ENCODE measurements around the gene GZMA.

The GZMA gene

DNA sequence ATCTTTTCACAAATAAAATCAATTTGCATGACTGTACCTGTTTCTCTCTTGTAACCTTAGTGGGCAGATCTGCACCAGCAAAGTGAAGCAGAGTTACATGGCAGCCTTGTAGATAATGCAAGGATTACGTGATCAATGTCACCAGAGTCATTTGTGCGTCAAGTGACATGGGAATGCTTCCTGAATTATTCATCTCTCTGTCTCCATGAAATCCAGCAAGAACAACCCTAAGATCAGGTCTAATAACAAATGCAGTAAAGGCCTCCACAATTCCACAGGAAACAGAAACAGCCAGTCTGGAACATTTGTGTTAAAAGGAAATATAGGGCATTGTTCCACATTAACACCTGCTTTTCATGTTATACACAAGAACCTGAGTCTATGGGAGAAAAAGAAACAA lies 7.8 kb downstream of the GZMA start:
- no peak for DNase-seq

DNA sequence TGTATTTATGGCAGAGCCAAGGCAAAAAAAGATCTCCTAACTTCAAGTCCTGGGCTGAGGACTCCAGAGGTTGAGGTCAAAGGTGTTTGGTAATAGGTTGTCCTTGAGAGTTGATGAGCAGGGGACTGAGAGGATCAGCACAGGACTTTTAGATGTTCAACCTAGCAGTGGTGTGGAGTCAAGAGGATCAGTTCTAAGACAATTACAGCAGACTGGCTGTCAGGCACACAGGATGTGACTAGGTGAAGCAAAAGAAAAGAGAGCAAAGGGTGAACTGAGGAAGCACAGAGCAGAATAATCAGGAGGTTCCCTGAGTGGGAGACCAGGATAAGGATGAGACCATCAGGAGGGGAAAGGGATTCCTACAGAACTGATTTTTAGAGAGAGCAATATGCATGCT lies 10.9 kb downstream of the GZMA start:
- no peak for DNase-seq

DNA sequence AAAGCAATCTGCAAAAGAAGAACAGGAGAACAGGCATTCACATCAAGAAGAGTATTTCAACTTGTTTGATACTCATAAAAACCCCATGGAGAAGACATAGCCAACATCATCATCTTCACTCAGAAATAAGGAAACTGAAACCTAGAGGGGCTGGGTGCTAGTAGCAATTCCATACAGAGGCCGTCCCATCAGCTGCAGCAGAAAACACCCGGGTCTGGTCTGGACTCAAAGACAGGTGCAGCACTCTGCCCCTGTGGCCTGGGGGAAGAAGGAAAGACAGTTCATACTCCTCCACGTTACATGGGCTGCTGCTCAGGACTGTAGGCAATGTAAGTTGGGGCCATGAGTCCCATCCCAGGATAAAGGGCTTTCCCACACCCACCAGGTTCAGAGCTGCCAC lies 11.6 kb downstream of the GZMA start:
- DNase-seq: no peak

DNA sequence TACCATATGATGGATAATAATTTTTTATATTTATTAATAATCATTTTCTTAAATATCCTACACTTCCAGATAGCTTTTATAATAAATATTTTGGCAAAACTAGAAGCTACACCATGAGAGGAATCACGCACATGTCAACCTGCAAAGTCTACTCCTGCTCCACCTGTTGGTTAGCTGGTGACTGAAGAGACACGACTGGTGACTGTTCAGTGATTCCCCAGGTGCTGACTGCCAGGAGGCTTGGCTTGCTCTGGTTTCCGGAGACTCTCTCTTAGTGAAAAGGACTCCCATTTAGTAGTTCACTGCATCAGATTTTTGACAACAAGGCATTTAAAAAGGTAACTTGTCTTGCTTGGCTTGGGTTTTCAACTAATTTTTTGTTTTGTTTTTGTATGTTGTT lies 20.9 kb downstream of the GZMA start:
- no peak for DNase-seq

DNA sequence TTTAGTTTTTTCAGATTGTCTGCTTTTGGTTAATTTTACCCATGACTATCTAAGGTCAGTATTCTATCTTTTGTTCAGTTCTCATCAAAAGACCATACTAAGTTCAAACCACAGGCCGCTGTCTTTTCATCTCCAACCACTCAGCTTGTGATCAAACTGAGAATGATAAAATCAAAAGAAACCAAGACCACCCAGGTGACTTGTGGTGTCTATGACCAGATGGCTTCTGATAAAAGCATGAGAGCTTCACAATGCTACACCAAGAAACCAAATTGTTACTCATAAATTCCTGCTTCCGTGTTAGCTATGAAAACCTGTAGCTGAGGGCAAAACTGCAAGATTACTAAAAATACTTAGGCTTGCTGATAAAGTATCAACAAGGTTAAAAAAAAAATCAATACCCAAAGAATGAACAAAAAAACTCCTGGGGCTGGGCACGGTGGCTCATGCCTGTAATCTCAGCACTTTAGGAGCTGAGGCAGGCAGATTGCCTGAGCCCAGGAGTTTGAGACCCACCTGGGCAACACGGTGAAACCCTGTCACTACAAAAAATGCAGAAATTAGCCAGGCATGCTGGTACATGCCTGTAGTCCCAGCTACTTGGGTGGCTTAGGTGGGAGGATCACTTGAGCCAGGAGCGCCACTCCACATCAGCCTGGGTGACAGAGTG lies 31.7 kb downstream of the GZMA start:
- peak; percentile 67 for DNase-seq

DNA sequence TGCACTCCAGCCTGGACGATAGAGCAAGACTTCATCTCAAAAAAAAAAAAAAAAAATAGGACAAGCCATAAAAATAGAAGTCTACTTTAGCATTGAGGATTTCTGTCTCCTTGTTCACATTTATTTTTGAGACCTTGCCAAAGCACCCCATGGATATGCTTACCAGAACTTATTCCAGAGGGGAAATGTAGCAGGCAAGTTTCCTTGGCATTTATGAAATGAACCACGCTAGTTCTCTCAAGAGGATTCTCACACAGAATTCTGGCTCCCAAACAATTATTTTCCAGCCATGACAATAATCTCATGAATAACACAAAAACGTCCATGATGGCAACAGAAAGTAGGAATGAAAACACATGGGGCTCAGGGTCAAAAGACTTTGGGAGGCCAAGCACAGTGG lies 34.1 kb downstream of the GZMA start:
- no peak for DNase-seq

DNA sequence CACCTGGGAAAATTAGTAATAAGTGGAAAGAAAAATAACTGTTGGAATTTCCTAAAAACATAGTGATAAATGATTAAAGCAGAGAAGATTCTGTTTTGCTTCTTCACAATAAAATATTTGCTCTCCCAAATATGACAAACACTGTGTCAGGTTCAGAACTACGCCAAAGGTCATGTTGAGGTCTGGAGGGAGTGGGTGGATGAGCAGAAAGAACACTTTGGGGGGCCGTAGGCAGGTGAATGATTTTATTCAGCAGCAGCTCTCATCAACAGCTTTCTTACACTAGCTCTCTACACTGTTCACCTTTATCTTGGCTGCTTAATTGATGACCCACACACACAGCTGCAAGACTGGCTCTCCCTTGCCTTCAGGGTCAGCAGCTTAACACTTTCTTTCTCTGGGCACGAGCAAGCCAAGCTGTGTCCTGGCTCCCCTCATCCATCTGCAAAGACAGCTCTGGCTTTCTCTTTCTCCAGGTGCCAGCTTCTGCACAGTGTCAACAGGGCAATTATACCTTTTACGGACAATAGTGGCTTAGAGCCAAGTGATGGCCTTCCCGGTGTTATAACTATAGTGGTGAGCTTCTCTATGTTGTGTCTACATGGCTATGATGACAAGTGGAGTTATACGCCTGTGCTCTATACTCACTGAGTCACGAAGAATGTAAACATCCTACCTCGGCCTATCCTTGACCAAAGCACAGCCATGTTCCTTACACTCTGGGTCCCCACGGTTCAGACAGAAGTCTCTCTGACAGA lies 38.6 kb downstream of the GZMA start:
- DNase-seq: no peak

DNA sequence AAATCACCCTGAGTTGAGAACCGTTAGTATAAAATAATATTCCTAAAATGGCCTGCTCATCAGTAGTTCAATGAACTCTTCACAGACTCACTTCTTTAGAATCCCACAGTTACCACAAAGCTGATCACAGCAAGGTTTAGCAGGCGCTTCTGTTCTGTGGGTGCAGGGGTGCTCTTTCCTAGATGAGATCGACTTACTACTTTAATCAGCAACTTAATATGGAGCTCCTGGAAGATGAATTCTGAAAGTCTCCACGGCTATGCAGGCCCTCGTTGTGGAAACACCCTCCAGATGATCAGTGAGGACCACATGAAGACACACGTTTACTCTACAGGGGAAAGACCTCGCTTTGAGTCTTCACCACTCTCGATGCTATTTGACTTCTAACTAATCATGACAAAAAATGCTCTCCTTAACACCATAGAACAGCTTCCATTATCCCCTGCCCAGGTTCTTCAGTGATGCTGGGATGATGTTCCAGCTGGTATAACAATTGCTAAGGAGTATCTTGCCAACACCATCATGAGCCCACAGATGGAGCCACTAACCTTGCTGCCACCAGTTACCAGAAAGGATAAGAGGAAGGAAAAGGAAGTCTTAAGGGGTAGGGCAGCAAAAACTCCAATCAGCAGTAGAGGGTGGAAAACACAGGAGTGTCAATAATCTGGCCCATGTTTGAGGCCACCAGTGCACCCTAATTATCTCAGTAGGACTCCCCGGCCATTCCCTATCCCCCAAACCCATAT lies 39.7 kb downstream of the GZMA start:
- peak; percentile 17 for DNase-seq

DNA sequence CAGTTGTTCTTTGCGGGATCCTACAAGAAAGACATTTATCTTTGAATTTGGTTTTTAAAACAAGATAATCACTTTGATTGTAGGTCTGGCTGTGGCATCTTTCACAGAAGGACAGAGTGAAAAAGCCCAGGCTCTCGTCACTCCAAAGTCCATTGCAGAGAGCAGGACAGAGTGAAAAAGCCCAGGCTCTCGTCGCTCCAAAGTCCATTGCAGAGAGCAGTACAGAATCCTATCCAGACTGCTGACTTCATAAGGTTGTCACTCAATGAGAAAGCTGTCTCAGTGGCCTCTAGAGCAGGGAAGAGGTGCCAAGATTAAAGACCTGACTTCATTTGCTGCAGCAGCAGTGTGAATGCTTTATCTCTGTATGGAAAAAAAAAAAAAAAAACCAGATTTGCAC lies 41.2 kb downstream of the GZMA start:
- no peak for DNase-seq

DNA sequence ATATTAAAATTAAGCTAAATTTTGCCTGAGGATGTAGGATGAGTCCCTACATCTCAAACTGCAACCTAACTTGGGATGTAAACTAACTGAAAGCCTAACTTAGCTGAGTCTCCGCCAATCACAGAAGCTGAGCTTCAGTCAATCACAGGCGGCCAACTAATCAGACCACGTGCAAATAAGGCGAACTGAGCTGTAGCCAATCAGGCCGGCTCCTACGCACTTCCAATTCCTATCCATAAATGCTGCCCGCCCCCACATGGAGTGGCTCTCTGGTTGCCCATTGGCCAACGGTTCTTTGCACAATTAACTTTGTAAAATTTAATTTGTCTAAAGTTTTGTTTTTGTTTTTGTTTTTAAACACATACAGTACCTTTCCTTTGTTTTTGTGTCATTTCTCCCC lies 43.6 kb downstream of the GZMA start:
- no peak for DNase-seq

DNA sequence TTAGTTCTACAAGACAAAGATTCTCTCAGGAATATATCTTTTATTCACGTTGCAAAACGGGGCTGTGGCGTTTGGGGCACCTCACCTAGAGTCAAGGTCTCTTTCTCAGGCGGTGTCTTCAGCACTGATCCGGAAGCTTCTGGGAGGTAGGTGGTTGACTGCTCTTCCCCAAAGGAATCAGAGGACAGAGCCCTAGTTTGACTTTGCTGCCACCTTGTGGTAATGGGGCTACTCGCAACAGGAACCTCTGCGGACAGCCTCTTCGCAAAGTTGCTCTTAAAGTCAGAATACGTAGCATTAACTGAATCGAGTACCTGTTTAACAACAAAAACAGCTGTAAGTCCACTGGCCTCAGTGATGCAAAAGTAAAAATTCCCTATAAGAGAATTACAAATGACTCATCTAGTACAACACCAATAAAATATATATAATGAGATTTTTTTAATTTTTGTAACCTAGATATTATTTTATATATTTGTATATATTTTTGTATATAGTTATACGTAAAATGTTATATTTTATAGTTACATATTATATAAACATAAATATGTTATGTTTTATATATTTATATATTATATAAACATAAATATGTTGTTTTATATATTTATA lies 44.2 kb downstream of the GZMA start:
- DNase-seq: peak; percentile 93

DNA sequence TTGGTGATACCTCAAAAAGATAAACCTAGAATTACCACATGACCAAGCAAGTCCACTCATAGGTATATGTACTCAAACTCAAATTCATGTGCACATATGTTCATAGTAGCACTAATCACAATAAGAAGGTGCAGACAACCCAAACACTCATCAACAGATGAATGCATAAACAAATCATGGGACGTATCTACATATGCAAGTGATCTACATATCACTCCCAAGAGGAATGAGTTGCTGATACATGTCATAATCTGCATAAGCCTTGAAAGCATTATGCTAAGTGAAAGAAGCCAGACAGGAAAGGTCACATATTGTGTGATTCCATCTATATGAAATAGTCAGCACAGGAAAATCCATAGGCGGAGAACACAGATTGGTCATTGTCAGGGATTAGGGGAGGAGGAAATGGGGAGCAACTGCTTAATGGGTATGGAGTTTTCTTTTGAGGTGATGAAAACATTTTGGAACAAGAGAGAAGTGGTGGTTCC lies 46.9 kb downstream of the GZMA start:
- no peak for DNase-seq

DNA sequence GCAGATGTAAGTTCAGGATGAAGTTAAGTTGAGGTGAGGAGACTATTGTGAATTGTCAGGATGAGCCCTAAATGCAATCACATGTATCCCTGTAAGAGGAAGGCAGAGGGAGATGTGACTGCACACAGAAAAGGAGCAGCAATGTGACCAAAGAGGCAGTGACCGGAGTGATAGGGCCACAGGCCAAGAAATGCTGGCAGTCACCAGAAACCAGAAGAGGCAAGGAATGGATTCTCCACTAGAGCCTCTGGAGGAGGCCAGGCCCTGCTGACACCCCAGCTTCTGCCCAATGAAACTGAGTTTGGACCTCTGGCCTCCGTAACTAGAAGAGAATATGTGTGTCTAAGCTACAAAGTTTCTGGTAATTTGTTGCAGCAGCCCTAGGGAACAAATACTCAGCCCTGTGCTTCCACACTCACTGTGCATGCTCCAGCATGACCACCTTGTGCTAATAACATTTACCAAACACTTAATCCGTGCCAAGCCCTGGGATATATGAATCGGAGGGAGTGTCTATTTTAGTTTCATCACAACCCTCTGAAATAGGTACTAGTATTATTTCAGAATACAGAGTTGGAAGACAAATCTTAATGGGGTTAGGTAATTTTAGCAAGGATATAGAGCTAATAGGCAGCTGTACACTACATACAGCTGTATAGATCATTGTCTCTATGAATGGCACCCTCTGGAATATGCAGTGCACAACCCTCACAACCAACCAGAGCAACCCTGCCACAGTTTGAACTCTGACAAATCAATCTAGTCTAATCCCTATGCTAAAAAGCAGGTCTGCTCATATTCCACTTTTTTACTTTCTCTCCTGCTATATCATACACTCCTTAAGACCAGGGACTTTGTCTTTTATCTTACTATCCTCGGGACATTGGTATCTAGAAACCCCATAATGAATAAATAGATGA lies 49.7 kb downstream of the GZMA start:
- DNase-seq: no peak

DNA sequence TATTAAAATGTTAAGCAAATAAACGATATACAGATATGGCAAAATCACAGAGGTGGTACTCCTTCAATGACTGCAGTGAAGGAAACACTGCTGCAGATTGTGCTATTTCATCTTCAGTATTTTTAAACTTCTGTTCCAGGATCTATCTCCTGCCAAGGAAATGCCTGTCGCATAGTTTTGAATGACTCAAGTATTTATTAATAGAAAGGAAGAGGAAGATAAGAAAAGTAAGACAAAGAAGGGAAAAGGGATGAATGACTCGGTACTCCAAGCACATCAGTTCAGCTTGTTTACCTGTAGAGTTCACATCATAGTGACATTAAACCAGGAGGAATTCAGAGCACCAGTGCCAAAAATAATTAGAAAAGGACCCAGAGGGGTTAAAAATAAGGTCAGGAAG lies 52.4 kb downstream of the GZMA start:
- DNase-seq: no peak

Measured in activated CD4-positive, alpha-beta T cell treated with anti-CD3 and anti-CD28 coated beads, Interleukin-2, Interleukin-6, amounts not matched to agents 100 ng/mL and 50 ng/mL, durations not matched to agents 16 hours and 8 hours (primary cell).